AG04449 (cell line): ENCODE results near the gene CCDC71.

Experiments used
- CTCF ChIA-PET: fragments of 350-600 bp; formaldehyde crosslinking; extraction: SDS; loops from one replicate; lab custom pipeline; 2021; ENCODE audit warnings: antibody characterized with exemption; lab: Yijun Ruan, JAX
- POLR2A ChIA-PET: fragments of 400-600, 350-600 bp; formaldehyde crosslinking; extraction: SDS; loops from one replicate; lab custom pipeline; 2020; ENCODE audit warnings: antibody characterized with exemption, inconsistent platforms; lab: Yijun Ruan, JAX
- DNase-seq: peaks from one replicate; pipeline ENCODE4 v3.0.0-alpha.2; 2010; ENCODE audit warnings: low read depth, low spot score
- H3K4me3 ChIP-seq: 2 replicates; pipeline ENCODE4 v1.5.1; 2011; ENCODE audit warnings: low read depth, mild to moderate bottlenecking, control low read depth, low read length
- CTCF ChIP-seq: IDR thresholded peaks from one replicate; pipeline ENCODE4 v1.5.1; 2011; ENCODE audit warnings: mild to moderate bottlenecking, moderate library complexity, low read length, control low read depth, inconsistent platforms; ENCODE audit not compliant: insufficient read depth; ENCODE audit errors: missing control alignments

CCDC71 gene

DNA sequence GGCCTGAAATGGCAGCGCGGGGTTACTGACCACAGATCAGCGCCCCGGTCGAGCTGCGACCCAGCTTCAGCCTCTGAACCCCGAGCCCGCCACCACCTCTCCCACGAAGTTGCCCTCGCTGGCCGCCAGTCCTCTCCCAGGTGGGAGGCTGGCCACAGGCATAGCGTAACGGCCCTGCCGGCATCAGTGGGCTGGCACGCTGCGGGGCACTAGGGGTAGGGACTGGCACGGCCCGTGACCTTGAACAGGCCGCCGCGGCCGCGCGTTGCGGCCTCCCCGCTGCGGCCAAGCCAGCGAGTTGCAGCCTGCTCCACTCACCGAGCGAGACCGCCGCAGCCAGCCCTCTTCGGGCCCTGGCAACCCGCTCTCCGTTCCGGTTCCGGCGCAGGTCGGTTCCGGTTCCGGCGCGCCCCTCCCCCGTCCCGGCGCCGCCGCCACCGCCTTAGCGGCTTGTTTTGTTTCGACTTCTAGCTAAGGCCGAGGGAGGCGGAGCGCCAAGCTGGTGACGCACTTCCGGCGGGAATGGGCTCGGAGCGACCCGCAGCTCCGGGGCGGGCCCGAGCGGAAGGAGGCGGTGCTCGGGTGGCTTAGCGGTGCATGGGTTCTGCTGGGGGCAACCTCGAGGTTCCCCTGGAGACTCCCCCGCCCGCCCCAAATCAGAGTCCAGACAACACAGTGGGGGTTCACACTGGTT lies 45.5 kb downstream of the CCDC71 start, which contains the start of gene USP19:
Gene USP19 (minus strand): TSS at position 386 of the 694 bp plus-strand sequence. CDS start 1,678 bp downstream, outside the sequence.
- ChIA-PET CTCF (interaction anchor here (1.0 to 1.7 kb wide), 4 partner anchors 11 to 329 kb away, joined by 3 to 7 read pairs (median 4); no protein-coding TSS in a partner anchor), POLR2A (interaction anchor here (0.7 to 2.6 kb wide), 8 partner anchors 10 to 162 kb away, joined by 3 to 25 read pairs (median 4); partner anchors contain the start of genes LAMB2, NDUFAF3 and QRICH1)
- DNase-seq, result no peak
- TF ChIP-seq CTCF, result no peak
- peak within 1 kb of the TSS; percentile 96 for H3K4me3 ChIP-seq

DNA sequence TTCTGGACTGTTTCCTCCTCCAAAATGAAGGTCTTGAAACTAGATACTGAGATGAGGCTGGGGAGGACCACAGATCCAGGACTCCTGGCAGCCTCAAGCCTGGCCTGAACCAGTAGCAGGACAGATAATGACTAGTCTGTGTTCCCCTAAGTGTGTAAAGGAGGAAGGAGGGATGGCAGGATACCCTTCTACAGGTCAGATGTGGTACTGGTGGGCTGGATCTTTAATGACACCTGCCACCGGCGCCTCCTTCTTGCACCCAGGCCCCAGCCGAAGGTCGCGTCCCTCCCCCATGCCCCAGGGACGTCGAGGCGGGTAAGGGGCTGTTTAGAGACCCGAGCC lies 46.1 kb downstream of the CCDC71 start:
- peak overlapping the region; percentile 96 for H3K4me3 ChIP-seq
- no peak for DNase-seq
- CTCF ChIA-PET, result interaction anchor here (1.0 kb wide), 1 partner anchor 329 kb away, joined by 3 read pairs; no protein-coding TSS in a partner anchor
- TF ChIP-seq CTCF, result no peak
- POLR2A ChIA-PET, result interaction anchor here (1.0 to 2.6 kb wide), 3 partner anchors 13 to 98 kb away, joined by 4 to 25 read pairs (median 13); partner anchors contain the start of genes LAMB2, NDUFAF3 and QRICH1

DNA sequence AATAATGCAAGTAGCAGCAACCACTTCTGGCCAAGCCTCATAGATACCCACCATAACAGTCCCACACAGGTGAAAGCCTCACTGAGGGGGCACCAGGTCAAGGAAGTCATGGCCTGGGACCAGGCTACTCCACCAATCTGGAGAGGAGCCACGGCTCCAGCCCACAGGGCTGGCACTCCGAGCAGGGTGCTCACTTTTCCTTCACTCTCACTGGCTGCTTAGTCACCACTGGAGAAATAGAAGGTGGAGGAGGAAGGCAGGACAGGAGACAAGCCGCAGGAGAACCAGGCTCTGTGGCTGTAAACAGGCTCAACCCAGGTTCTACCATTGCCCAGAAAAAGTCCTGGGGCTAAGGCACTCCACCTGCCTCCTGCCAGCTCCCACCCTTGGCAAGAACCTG lies 46.7 kb downstream of the CCDC71 start:
- no peak for TF ChIP-seq CTCF
- DNase-seq, result no peak
- ChIA-PET CTCF (interaction anchor here (1.0 to 1.3 kb wide), 2 partner anchors 14 to 330 kb away, joined by 3 read pairs; no protein-coding TSS in a partner anchor), POLR2A (no interaction called here)
- peak overlapping the region; percentile 96 for H3K4me3 ChIP-seq

DNA sequence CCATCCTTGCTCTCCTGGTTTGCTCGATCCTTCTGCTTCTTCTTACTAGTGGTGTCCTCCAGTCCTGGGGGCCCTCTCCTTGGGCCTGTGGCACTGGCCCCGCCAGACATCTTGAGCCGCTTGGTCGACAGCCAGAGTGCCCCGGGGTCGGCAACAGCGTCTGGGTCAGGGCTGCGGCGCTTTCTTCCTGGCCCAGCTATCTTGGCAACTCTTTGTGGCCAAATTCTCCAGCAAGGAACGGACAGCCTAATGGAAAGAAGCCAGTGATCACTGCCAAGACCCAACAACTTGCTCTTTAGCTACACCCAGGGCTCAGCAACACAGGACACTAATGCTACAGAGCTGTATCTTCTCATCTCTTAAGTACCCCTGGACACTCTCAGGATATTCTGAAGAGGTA lies 47.1 kb downstream of the CCDC71 start:
- CTCF ChIA-PET, result interaction anchor here (1.3 kb wide), 1 partner anchor 13 kb away, joined by 3 read pairs; no protein-coding TSS in a partner anchor
- no peak for TF ChIP-seq CTCF
- POLR2A ChIA-PET, result no interaction called here
- no peak for DNase-seq
- H3K4me3 ChIP-seq, result no peak overlapping the region; the same call in 1 of the 2 replicates
